Measurements from ENCODE around the gene EPS8.
"Not testable (repeated sequence)": the region's sequence is repeated elsewhere in the genome, so short reads cannot be mapped to it uniquely, and the experiment has no call there.

The EPS8 gene

GRCh38 chr12:15752785-15753184 is 36.4 kb downstream of the EPS8 start:
- DNase-seq, result no peak

DNA sequence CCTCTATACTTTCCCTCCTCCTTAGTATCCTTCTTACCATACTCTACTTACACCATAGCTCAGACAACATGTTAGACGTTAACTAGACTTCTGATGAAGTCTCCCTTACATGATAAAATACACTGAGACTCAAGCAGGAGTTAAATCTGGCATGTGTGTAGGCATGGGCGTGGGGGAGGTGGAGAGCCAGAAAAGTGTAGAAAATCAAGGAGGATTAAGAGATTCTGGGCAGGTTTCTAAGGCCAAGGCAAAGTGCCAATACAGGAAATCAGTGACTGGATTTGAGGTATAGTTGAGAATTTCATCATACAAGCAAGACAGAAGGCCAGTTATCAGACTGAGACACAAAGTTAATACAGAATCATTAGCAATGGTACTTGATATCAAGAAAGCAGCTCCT is 37.4 kb downstream of the EPS8 start:
- no peak for DNase-seq

- no peak for DNase-seq
Observed at GRCh38 chr12:15749937-15750336, 39.3 kb downstream of the EPS8 start.

- not testable (repeated sequence) for DNase-seq
Observed at GRCh38 chr12:15741870-15742269, 47.3 kb downstream of the EPS8 start.

- DNase-seq, result no peak
Observed at GRCh38 chr12:15741082-15741481, 48.1 kb downstream of the EPS8 start.

GRCh38 chr12:15740389-15740788 is 48.8 kb downstream of the EPS8 start:
- DNase-seq, result not testable (repeated sequence)

GRCh38 chr12:15738438-15739015 is 50.7 kb downstream of the EPS8 start:
- DNase-seq, result no peak

- no peak for DNase-seq
Observed at GRCh38 chr12:15735837-15736615, 53.2 kb downstream of the EPS8 start.

GRCh38 chr12:15733136-15733535 is 56.1 kb downstream of the EPS8 start:
- no peak for DNase-seq

- DNase-seq, result no peak
Observed at GRCh38 chr12:15732341-15733061, 56.7 kb downstream of the EPS8 start.

DNA sequence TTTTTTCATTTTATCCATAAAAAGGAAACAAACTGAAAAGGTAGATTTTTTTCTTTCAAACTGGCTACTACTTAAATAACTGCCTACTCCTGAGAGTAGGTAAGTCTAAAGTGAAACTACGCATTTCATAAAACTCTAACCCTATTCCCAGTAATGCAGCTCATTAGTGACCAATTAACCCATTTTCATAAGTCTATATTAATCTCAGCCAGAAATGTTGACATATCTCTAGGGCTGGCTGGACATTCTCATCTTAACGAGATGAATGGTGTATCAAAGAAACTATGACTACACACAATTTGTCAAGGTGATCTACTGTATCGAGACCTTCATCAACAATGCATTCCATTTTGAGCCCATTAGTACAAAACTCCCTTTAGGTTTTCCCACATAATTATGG is 57.2 kb downstream of the EPS8 start:
- no peak for DNase-seq

GRCh38 chr12:15729097-15729496 is 60.1 kb downstream of the EPS8 start:
- no peak for DNase-seq

DNA sequence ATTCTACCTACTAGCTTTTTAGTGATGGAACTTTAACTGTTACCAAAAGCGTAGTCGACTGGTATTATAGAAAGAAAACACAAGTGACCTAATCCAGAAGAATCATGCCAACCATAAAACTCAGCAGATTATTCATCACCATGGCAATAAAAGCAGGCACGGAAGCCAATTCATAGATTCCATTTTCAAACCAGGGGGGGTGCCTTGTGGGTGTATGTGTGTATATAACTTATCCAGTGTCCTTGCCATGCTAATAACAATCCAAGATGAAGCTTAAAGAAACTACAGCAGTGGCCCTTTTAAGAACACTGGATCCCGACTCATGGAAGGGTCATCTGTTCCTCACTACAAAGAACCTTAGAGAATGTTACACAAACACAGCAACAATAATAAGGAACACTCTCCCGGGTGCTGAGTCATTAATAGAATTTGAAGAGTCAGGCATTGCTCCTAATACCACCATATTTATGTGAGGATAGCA is 61.0 kb downstream of the EPS8 start:
- DNase-seq, result no peak

GRCh38 chr12:15726878-15727150 is 62.4 kb downstream of the EPS8 start:
- DNase-seq, result no peak

- no peak for DNase-seq
Observed at GRCh38 chr12:15726027-15726877, 62.9 kb downstream of the EPS8 start.

DNA sequence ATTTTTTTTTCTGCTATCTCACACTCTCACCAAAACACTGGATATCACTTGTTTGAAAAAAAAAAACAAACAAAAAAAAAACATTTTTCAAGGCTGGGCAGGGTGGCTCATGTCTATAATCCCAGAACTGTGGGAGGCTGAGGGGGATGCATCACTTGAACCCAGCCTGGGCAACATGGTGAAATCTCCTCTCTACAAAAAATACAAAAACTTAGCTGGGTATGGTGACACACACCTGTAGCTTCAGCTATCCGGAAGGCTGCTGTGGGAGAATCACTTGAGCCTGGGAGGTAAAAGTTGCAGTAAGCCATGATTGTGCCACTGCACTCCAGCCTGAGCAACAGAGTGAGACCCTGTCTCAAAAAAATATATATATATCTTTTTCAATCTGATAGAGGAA is 66.2 kb downstream of the EPS8 start:
- DNase-seq, result no peak

DNA sequence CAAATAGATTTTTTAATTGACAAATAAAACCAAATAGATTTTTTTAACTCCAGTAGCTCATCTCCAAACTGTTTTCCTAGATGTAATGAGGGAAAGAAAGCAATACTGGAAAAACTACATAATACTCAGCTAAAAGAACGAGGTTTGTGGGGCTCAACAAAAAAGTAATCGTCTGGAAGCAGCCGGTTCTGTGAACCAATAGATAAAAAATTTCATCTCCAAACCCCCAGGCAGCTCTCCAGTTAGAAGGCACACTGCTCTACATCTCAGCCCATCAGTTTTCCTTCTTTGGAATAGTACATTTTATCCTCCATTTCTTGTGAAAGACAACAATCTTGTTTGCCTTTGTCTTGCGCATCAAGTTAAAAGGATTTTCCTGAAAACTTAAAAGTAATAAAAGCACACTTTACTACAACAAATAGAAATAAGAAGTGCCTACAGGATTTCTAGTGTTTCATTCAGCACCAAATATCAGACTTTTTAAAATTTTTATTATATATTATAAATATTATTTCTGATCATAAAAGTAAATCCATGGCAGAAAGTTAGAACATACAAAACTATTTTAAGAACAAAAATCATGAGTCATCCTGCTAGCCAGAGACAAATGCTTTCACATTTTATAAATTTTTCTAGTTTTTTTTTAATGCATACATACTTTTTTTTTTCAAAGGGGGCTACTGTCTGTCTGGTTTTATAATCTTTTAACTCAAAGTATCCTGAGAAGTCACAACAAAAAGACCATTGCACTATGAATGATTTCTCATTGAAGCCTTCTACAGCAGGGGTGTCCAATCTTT is 67.7 kb downstream of the EPS8 start:
- no peak for DNase-seq

DNA sequence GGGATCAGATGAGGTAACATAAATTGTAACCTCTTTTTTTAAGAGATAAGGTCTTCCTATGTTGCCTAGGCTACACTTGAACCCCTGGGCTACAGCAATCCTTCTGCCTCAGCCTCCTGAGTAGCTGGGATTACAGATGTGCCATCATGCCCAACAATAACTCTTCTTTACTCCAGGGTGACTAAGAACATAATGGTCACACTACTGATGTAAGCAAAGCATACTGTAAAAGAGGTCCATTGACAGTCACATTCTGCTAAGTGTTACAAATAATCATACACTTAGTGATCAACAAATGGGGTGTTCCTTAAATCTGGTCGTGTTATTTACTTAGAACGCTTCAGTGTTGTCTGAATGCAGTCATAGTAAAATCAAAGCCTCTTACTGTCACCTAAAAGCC is 68.9 kb downstream of the EPS8 start:
- DNase-seq, result no peak

GRCh38 chr12:15719230-15719629 is 70.0 kb downstream of the EPS8 start:
- no peak for DNase-seq

DNA sequence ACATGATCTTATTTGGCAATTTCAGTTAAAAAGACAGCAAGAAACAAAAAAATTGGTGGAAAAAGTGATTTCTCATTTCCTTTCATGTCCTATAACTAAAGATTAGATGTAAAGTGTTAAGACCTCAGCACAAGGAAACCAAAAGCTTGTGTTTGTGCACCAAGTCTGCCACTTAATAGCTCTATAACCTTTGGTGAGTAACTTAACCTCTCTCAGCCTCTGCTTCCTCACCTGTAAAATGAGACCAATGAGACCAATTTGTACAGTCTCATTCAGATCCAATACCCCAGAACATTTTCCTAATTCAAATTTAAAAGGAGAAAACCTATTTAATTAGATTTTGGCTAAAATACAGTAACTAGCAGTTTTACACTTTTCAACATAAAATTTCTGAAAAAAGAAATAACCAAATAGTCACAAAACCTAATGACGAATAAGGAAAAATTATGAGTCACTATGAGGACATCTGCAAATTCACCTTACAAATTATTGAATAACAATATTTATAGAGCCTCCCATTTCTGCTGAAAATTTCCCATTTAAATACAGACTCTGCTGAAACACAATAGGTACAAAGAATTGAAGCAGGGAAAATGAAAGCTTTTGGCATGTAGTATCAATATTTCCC is 71.1 kb downstream of the EPS8 start:
- DNase-seq, result no peak

DNA sequence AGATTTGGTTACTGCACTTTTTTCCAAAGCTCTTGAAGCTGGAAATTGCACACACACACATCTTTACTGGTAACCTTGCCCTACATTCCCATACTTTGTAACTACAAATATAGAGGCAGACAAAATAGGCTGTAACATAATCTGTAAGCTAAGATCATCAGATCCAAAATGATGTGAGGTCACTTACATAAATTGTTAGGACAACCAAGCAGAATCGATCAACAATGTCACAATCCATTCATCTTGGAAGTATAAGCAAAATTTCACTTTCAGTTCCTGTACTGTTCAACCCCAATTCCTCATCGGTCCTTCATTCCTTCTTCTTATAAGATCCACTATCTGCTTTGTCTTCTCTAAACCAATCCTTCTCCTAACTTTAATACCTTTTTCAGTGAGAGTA is 72.6 kb downstream of the EPS8 start:
- no peak for DNase-seq

DNA sequence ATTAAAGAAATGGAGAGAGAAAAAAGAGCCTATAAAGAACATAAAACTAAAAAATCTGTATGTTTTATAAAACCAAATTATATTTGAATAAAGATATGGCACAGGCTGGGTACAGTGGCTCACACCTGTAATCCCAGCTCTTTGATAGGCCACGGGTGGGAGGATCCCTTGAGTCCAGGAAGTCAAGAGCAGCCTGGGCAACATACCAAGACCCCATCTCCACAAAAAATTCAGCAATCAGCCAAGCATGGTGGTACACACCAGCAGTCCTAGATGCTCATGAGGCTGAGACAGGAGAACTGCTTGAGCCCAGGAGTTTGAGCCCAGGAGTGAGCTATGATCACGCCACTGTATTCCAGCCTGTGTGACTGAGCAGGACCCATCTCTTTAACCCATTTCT is 74.9 kb downstream of the EPS8 start:
- DNase-seq, result no peak
